H1 (cell line): ENCODE results near the gene CRYGB. TPM values are rescaled to one million over a fixed set of nuclear protein-coding genes. Genes with fewer than 3 reads are reported as not detected.

Experiments used
- TCF12 ChIP-seq: IDR thresholded peaks from 2 replicates; pipeline ENCODE4 v1.6.1; 2011; ENCODE audit warnings: low read depth, mild to moderate bottlenecking, low read length
- polyA plus RNA-seq, 7 experiments: library from polyadenylated mRNA; depleted of rRNA in 3 of 7; stranded (reverse) in 5 of 7; unstranded in 2 of 7; fragments of >200 nt in 5 of 7; fragments of 200-250 nt in 2 of 7; gene quantifications; 1 replicate in 5 of 7; 2 replicates in 1 of 7; 4 replicates in 1 of 7; pipeline versions ENCODE4 v1.2.1 to v1.2.3, GENCODE V29; 2011 to 2013; ENCODE audit warnings: missing spikeins in 2 of 7, mixed read lengths in 2 of 7
- total RNA-seq: library from RNA; stranded (reverse); fragmentation: NEBNext Ultra II Directional; extraction: Animal tissue kit (Norgen Biotek cat#: 25700); gene quantifications from 2 replicates; pipeline ENCODE4 v1.2.1, GENCODE V29; 2021
- TF ChIP-seq, protein P1 (sequence below): IDR thresholded peaks from 2 replicates; pipeline ENCODE4 v1.6.1; 2012; ENCODE audit warnings: low read length, inconsistent platforms

The CRYGB gene
- total and polyA plus RNA-seq, 2 of the 8 experiments (the other 6 are each of a cell fraction or from before 2014, with no cell fraction given) = 0.38 TPM; not detected in 1

DNA sequence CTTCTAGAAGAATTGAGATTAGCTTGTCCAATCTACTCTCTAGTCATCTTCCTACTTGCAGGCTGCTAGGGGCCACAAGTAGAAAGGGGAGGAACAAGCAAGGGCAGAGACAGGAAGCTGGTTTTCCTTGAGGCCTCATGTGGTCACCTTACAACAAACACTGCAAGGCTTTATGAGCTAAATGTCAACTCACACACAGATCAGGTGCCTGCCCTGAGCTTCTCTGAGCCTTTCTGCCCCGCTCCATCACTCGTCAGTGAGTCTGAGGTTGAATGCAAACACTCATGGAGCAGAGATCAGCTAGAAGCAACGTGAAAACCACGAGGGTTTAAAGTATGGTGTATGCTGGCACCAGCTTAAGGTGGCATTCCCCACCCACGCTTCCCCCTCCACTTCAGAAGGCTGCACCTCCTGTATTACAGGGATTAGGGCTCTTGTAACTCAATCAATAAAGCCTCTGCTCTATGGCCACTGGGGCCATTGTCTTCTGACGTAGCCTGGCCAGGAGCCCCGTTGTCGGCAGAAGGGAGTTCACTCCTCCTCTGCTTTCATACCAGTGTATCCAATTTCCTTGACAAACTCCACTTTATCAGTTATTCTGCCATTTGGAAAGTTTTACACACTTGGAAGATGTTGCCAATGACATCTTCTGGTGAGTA is 10.9 kb downstream of the CRYGB start (continued):
- TF ChIP-seq, protein P1, sequence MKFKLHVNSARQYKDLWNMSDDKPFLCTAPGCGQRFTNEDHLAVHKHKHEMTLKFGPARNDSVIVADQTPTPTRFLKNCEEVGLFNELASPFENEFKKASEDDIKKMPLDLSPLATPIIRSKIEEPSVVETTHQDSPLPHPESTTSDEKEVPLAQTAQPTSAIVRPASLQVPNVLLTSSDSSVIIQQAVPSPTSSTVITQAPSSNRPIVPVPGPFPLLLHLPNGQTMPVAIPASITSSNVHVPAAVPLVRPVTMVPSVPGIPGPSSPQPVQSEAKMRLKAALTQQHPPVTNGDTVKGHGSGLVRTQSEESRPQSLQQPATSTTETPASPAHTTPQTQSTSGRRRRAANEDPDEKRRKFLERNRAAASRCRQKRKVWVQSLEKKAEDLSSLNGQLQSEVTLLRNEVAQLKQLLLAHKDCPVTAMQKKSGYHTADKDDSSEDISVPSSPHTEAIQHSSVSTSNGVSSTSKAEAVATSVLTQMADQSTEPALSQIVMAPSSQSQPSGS = no peak
- no peak for TF ChIP-seq TCF12
